NCI-H2171 (cell line): Measurements from ENCODE around the gene SLC25A4.
"Not testable (repeated sequence)": the region's sequence is repeated elsewhere in the genome, so short reads cannot be mapped to it uniquely, and the experiment has no call there.

Experiments
- DNase-seq: peaks from one replicate; lab custom pipeline; 2025; lab: John Stamatoyannopoulos, UW

SLC25A4 gene

DNA sequence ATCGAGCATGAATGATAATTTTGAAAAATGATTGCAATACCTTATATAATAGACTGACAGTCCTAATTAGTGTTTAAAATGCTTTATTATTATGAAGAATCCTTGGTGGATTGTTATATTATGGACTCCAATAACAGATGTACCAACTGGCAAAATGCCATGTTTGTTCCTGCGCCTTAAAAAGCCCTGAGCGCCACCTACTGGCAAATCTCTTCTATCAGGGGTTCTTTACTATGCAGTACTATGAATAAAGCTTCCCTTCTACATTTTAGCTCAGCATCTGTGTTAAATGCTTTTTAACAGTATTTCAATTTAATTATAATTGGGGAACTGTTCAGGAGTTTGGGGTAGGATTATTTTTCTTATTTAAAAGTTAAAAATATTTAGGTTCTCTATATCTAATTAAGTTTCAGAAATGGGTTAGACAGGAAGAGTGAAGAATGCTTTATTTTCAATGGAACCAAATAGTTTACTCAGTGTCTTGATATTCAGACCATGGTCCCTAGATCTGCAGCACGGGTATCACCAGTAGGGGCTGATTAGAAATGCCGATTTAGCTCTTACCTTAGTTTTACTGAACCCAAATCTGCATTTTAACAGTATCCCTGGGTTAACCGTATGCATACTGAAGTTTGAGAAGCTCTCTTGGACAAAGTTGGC, 40.7 kb downstream of the SLC25A4 start:
- peak; percentile 76 for DNase-seq

- DNase-seq, result no peak
Observed at GRCh38 chr4:185186769-185187168, 43.7 kb downstream of the SLC25A4 start.

DNA sequence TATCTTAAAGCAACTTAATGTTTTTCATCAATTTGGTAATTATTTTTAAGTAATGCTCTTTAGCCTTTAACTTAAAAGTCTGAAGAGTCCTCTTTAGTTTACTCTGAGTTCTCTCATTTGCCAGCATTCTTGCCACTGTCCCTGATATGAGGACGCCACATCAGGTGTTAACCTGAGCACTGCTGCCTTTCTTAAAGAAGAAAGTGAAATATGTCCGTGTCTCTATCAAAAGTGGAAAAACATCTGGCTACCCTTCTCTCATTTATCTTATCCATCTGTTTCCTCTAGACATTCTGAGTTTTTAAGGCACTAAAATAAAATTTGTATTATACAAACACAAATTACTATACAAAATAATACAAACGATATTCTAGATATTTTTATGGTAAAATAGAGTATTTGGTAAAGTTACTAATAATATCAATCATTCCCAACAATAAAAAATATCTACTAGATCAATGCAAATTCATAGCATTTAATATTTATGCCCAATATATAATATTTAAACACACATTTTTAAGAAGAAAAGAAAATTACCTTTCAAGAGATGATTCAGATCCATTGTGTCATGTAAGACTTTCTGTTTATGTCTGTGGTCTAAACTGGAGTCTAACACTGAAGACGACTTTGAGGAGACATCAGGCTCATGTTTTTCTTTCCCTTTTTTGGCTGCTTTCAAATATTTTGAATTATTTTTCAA, 46.7 kb downstream of the SLC25A4 start:
- DNase-seq, result no peak

- DNase-seq, result no peak
Observed at GRCh38 chr4:185190306-185190856, 47.3 kb downstream of the SLC25A4 start.

- no peak for DNase-seq
Observed at GRCh38 chr4:185192059-185192458, 49.0 kb downstream of the SLC25A4 start.

DNA sequence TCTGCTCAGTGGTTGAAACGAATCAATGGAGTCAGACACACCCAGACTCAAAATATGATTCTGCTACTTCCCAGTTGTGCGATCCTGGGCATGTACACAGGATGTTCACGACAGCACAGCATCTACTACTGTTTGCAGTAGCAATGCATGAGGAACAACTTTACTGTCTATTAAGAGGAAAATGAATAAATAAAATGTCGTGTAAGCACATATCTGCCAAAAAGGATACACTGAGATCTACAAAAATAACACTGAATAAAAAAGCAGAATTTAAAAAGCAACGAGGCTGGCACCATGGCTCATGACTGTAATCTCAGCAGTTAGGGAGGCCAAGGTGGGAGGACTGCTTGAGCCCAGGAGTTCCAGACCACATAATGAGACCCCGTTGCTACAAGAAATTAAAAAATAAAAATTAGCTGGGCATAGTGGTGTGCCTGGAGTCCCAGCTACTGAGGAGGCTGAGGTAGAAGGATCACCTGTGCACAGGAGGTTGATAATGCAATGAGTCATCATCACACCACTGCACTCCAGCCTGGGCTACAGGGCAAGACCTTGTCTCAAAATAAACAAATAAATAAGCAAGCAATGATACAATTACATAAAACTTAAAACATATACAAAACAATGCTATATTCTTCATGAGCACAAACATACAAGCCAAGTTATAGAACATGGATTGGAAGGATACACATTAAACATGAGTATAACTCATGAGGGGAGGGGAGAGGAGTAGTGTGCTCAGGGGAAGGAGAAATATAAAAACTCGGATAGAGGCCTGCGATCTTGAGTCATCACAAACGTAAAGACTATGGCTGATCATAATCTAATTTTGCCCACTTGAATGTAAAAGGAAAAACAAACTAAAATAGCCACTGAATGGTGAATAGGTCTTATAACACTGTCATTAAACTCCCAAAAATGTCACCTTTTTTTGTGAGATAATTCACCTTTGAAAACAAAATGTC, 52.1 kb downstream of the SLC25A4 start:
- DNase-seq, result no peak

DNA sequence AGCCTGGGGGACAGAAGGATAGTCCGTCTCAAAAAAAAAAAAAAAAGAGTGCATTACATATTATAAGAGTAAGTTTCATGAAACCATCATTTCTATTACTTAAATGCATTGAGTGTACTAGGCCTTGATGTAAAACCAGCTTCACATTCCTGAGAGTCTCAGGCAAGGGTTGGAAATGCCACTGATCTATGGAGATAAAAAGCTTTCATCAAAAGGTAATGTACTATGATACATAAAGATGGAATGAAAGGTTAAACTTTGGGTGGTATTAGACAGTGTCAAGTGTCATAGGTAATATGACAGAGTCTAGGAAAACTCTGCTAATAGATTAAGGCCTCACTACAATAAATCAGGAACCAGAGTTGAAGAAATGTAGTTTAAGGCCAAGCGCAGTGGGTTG, 53.4 kb downstream of the SLC25A4 start:
- no peak for DNase-seq

GRCh38 chr4:185198189-185198588, 55.1 kb downstream of the SLC25A4 start:
- not testable (repeated sequence) for DNase-seq
